Dermis lymphatic vessel endothelial cell (primary cell): ENCODE measurements around the gene RPS6KL1. TPM values are rescaled to one million over a fixed set of nuclear protein-coding genes. Genes with fewer than 3 reads are reported as not detected.

Source experiments
- total RNA-seq: library from RNA; depleted of rRNA; stranded (reverse); fragments of >200 nt; gene quantifications from 2 replicates; pipeline ENCODE4 v1.2.1, GENCODE V29; 2014

The RPS6KL1 gene
- 4.3 and 6.6 TPM in 2 replicates for total RNA-seq

DNA sequence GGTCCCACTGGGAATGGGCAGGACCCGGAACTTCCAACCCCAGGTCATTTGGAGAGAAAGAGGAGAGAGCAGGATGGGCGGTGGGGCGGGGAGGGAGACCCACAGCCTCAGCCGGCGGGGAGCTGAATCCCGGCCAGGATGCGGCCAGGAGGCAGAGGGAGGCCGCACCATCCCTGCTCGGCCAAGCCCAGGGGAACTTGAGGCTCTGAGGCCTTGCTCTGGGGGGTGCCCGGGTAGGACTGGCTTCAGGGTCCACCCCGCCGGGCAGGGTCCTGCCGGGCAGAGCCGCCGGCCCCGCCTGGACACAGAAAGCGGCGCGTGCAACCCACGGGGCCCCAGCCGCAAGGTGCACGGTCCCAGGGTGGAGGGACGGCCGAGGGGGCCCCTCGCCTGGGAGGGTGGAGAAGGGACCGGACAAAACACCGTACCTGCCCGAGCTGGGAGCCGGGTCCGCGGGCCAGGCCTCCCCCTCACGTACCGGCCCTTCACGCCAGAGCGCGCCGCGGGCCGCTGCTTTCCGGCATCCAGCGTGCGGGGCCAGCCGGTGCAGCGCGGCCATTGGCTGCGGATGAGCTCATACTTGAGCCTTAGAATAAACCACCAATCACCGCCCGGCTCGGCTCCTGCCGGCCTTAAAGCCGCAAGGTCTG is at the start of gene RPS6KL1:
Gene RPS6KL1, minus strand, starts transcription at position 509 of the 650 bp plus-strand sequence. CDS start 1,719 bp downstream, outside the sequence.

GRCh38 chr14:74955229-74956026 is 32.4 kb upstream of the RPS6KL1 start, which contains the start of gene PGF:
Gene PGF, minus strand, starts transcription at chr14:74955597. Its CDS starts 355 bp downstream, at chr14:74955242.

GRCh38 chr14:74881431-74882102 is 41.5 kb downstream of the RPS6KL1 start, which contains the start of gene DLST:
Gene DLST, plus strand, starts transcription at chr14:74881916. Its CDS starts 38 bp downstream, at chr14:74881954.

DNA sequence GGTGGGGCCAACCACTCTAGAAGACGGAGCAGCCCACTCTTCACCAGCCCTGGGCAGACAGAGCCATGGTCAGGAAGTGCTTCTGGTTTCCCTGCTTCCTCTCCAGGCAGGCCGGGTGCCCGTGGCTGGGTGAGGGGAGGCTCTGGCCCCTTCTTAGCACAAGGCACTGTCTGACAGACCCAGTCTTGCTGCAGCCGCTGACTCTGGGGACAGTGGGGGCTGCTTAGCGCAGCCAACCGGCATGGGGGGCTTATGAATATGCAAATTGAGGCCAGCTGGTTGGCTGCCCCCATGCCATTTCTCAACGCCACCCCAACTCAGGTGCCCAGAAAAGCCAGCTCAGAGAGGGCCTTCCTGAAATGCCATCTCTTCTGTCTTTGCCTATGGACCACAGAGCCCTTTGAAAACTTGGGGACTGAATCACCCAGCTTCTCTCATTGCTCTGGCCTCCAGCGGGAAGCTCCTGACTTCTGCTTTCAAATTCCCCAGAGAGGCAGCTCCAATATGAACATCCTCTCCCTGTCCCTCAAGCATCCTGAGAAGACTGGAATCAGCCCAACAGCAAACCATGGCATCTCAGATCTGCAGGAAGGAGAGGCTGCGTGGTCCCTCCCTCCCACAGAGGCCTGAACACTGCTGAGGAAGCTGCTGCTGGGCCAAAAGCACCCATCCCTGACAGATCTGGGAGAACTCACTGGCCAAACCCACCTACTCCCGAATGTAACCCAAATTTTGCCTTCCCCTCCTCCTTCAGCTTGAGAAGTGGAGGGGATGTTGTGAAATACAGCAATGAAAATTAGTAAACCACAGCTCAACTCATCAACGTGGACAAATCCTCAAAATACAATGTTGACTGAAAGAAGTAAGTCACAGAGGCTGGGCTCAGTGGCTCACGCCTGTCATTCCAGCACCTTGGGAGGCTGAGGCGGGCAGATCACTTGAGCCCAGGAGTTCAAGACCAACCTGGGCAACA is 46.8 kb downstream of the RPS6KL1 start, which contains the start of gene PROX2:
Gene PROX2, minus strand, starts transcription at position 205 of the 973 bp plus-strand sequence. CDS start 12,311 bp downstream, outside the sequence.

Other genes with a start within 250 kb of the RPS6KL1 start
- 20.2 and 21.5 TPM in 2 replicates for gene AREL1, start 210.2 kb downstream of the RPS6KL1 start, total RNA-seq
- gene FCF1, start 210.1 kb downstream of the RPS6KL1 start, total RNA-seq = 11.4 and 19.6 TPM in 2 replicates
- 18.4 and 24.1 TPM in 2 replicates for gene YLPM1, start 159.9 kb downstream of the RPS6KL1 start, total RNA-seq
- gene PROX2, start 47.1 kb downstream of the RPS6KL1 start, total RNA-seq = not detected in 2 replicates
- 37.4 and 42.5 TPM in 2 replicates for gene DLST, start 41.3 kb downstream of the RPS6KL1 start, total RNA-seq
- 5.7 and 8.6 TPM in 2 replicates for gene PGF, start 32.3 kb upstream of the RPS6KL1 start, total RNA-seq
- 32.8 and 65.1 TPM in 2 replicates for gene EIF2B2, start 79.7 kb upstream of the RPS6KL1 start, total RNA-seq
- gene MLH3, start 128.2 kb upstream of the RPS6KL1 start, total RNA-seq = 15.0 and 21.7 TPM in 2 replicates
- 2.9 and 3.3 TPM in 2 replicates for gene ACYP1, start 140.8 kb upstream of the RPS6KL1 start, total RNA-seq
- 0.17 and 0.33 TPM in 2 replicates for gene ZC2HC1C, start 146.4 kb upstream of the RPS6KL1 start, total RNA-seq
- gene NEK9, start 203.8 kb upstream of the RPS6KL1 start, total RNA-seq = 23.2 and 32.7 TPM in 2 replicates